Natural killer cell treated with Interleukin-12 subunit alpha and Interleukin-12 subunit beta and Interleukin-15 and Interleukin-18, amount 100 ng/mL, for 72 hours (primary cell): Measurements from ENCODE around the gene OR1L8. TPM values are rescaled to one million over a fixed set of nuclear protein-coding genes. Genes with fewer than 3 reads are reported as not detected.
"Not testable (repeated sequence)": the region's sequence is repeated elsewhere in the genome, so short reads cannot be mapped to it uniquely, and the experiment has no call there.

ENCODE experiments used
- ATAC-seq, 2 donors: fragments of 150-1000 bp; cut with Tn5 transposase in 1 of 2; sonication (Bioruptor Pico), chemical (Tn5 transposase) in 1 of 2; 2 replicates each; pipeline ENCODE4 v1.10.0; 2021
- DNase-seq: peaks from one replicate; pipeline ENCODE4 v3.0.0; 2022; ENCODE audit warnings: low spot score
- H3K27ac Mint-ChIP-seq, 2 donors: 1 replicate in 1 of 2; 2 replicates in 1 of 2; pipeline ENCODE4 v1.8.0; 2022; ENCODE audit warnings: mixed read lengths in 2 of 2, mild to moderate bottlenecking in 1 of 2, moderate library complexity in 1 of 2
- H3K27me3 Mint-ChIP-seq, 2 donors: 1 replicate in 1 of 2; 2 replicates in 1 of 2; pipeline ENCODE4 v1.8.0; 2022; ENCODE audit warnings: mixed read lengths in 2 of 2
- H3K36me3 Mint-ChIP-seq: one replicate; pipeline ENCODE4 v1.8.0; 2022; ENCODE audit warnings: mixed read lengths
- H3K4me1 Mint-ChIP-seq, 2 donors: 1 replicate in 1 of 2; 2 replicates in 1 of 2; pipeline ENCODE4 v1.8.0; 2022; ENCODE audit warnings: low read depth in 2 of 2, mixed read lengths in 2 of 2, mild to moderate bottlenecking in 1 of 2
- H3K4me3 Mint-ChIP-seq: one replicate; pipeline ENCODE4 v1.8.0; 2022; ENCODE audit warnings: mixed read lengths
- H3K9me3 Mint-ChIP-seq: 2 replicates; pipeline ENCODE4 v1.8.0; 2022; ENCODE audit warnings: mixed read lengths
- total RNA-seq, 2 donors: library from RNA; stranded (reverse); gene quantifications; one replicate each; pipeline ENCODE4 v1.2.3, GENCODE V29; 2022

Gene OR1L8
- total RNA-seq, 2 donors from 2014 or later = 0.45 TPM; not detected in 1

DNA sequence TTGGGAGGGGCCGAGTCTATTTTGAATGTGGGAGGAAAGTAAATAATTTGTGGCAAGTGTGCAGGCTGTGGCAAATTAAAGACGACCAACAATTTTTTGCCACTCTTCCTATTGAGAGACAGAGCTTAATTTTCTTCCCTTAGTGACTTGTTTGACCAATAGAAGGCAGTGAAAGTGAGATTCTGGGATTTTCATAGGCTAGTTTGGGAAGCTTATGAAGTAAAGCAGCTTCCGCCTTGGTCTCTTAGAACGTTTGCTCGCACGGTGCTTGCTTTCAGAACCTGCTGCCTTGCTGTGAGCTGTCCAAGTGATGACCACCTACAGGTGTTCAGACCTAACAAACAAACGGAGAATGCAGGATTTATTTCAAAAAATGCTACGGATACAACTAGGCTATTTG, 37.0 kb downstream of the OR1L8 start:
- Mint-ChIP-seq H3K4me3 (no peak overlapping the region), H3K9me3 (no peaks in the 10 kb centered on the region), H3K27ac (no peak overlapping the region), H3K4me1 (no peaks in the 10 kb centered on the region), H3K27me3 (peaks cover 17 to 51% of the 10 kb centered on the region in 2 donors), H3K36me3 (no peaks in the 10 kb centered on the region)
- ATAC-seq (no peak), DNase-seq (no peak)

DNA sequence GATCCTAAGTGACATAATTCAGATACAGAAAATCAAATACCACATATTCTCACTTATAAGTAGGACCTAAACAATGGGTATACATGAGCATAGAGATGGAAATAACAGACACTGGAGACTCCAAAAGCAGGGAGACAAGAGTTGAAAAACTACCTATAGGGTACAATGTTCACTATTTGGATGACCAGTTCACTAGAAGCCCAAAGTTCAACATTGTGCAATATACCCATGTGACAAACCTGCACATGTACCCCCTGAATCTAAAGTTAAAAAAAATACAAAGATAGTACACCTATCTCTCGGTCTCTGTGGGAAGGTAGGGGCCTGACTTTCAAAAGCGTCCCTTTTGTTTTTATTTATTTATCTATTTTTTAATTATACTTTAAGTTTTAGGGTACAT, 44.4 kb downstream of the OR1L8 start:
- no peaks in the 10 kb centered on the region for H3K9me3 Mint-ChIP-seq
- peaks cover 12 to 41% of the 10 kb centered on the region in 2 donors for H3K27me3 Mint-ChIP-seq

DNA sequence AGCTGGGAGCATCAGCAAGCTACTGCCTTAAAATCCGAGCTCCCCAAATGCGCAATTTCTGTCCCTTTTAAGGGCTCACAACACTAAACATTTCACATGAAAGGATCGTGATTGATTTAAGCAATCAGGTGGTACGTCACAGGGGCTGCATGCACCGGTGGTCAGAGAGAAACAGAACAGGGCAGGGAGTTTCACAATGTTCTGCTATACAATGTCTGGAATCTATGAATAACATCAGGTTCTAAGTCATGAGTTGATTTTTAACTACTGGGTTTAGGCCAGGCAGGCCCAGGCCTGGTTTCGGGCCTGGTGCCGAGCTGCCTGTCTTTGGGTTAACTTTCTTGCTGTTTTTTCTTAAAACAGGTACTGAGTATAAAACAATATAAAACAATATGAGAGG, 46.1 kb downstream of the OR1L8 start:
- H3K36me3 Mint-ChIP-seq, H3K27ac Mint-ChIP-seq, DNase-seq, ATAC-seq, H3K4me3 Mint-ChIP-seq, H3K9me3 Mint-ChIP-seq, H3K4me1 Mint-ChIP-seq: not testable (repeated sequence)
- peaks cover 12 to 48% of the 10 kb centered on the region in 2 donors for H3K27me3 Mint-ChIP-seq

More for the DNA sequence above, 44.4 kb downstream of the OR1L8 start:
- H3K27ac Mint-ChIP-seq = no peak overlapping the region
- ATAC-seq = no peak
- H3K36me3 Mint-ChIP-seq = no peaks in the 10 kb centered on the region
- H3K4me1 Mint-ChIP-seq = no peaks in the 10 kb centered on the region
- H3K4me3 Mint-ChIP-seq = no peak overlapping the region
- no peak for DNase-seq

DNA sequence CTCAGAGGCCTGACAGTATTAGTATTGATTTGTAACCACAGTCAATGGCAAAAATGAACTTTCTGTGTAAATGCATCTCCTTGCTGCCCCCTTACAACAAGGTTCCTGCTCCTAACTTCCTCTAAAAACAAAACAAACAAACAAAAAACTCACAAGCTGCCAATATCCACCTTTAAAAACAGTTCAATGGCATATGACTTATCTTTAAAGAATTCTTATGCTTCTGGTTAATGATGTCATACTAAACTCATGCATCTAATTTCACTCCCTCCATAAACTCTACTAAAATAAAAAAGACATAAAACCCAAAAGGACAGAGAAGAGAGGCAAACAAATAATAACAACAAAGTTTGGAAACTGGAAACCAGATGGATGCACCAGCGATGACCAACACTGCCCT, 47.0 kb downstream of the OR1L8 start:
- DNase-seq = no peak
- Mint-ChIP-seq H3K4me3 (no peak overlapping the region), H3K27ac (no peak overlapping the region), H3K4me1 (no peaks in the 10 kb centered on the region), H3K27me3 (peaks cover 12 to 39% of the 10 kb centered on the region in 2 donors), H3K9me3 (no peaks in the 10 kb centered on the region), H3K36me3 (no peaks in the 10 kb centered on the region)
- no peak for ATAC-seq

DNA sequence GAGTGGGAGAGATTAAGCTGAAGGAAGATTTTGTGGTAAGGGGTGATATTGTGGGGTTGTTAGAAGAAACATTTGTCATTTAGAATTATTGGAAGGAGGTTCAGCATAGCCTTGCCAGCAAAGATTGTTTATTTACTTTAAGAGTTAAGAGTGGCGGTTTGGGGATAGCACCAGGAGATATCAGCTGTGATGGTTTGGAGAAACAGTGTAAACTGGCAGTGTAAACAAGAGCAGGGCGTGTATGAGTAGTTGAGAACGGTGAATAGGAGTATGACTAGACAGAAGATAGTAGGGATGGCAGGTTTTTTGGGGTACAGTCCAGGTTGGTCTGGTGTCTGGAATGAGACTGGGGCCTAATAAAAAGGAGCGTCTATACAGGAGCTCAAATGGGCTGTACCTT, 52.0 kb downstream of the OR1L8 start:
- H3K27ac Mint-ChIP-seq, H3K4me3 Mint-ChIP-seq, H3K9me3 Mint-ChIP-seq, H3K36me3 Mint-ChIP-seq, ATAC-seq, DNase-seq, H3K4me1 Mint-ChIP-seq: not testable (repeated sequence)
- H3K27me3 Mint-ChIP-seq = peaks cover 19 to 42% of the 10 kb centered on the region in 2 donors

DNA sequence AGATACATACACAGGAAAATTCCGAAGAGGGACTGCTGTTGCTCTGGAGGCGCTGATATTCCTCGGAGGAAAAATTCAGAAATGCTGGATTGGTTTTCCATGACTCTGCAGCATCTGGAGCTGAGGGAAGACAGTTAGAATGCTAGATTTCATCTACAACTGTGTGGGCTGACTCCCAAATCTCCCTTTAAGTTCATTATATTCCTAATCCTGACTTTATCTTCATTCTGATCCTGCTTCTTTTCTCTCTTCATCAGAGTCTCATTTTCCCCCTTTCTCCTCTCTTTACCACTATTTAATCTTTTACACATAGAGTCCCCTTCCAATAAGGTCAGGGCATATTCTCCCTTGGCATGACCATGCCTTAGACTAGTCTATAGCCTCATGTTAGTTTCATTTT, 56.0 kb downstream of the OR1L8 start, which contains the start of gene OR1N1:
Gene OR1N1, minus strand, starts transcription at position 101 of the 400 bp plus-strand sequence. Its CDS starts 0 bp downstream, at position 101.
- no peak for ATAC-seq
- H3K36me3 Mint-ChIP-seq = no peaks in the 10 kb centered on the region
- H3K27ac Mint-ChIP-seq = no peak within 1 kb of the TSS
- H3K4me3 Mint-ChIP-seq = no peak within 1 kb of the TSS
- H3K4me1 Mint-ChIP-seq = no peaks in the 10 kb centered on the region
- no peaks in the 10 kb centered on the region for H3K9me3 Mint-ChIP-seq
- DNase-seq = no peak
- H3K27me3 Mint-ChIP-seq = peaks cover 23 to 28% of the 10 kb centered on the region in 2 donors

DNA sequence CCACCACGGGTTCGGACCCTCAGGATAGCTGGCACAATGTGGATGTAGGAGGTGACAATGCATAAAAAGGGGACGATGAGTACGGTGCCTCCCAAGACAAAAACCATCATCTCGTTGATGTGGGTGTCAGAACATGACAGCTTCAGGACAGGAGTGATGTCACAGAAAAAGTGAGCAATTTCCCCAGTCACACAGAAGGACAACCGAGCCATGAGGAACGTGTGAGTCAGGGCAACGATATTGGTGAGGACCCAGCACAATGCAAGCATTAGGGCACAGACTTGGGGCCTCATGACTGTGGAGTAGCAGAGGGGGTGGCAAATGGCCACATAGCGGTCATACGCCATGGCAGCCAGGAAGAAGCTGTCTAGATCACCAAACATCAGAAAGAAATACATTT, 56.6 kb downstream of the OR1L8 start:
- H3K36me3 Mint-ChIP-seq = no peaks in the 10 kb centered on the region

DNA sequence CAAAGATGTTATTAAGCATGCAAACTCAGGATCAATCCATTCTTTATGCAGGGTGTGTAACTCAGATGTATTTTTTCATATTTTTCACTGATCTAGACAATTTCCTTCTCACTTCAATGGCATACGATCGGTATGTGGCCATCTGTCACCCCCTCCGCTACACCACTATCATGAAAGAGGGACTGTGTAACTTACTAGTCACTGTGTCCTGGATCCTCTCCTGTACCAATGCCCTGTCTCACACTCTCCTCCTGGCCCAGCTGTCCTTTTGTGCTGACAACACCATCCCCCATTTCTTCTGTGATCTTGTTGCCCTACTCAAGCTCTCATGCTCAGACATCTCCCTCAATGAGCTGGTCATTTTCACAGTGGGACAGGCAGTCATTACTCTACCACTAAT, 63.8 kb downstream of the OR1L8 start:
- Mint-ChIP-seq H3K27me3 (peaks cover 15 to 26% of the 10 kb centered on the region in 2 donors), H3K4me1 (no peaks in the 10 kb centered on the region), H3K9me3 (no peaks in the 10 kb centered on the region), H3K36me3 (no peaks in the 10 kb centered on the region), H3K4me3 (no peak overlapping the region), H3K27ac (no peak overlapping the region)
- no peak for DNase-seq
- ATAC-seq = no peak

More for the DNA sequence above, 56.6 kb downstream of the OR1L8 start:
- Mint-ChIP-seq H3K9me3 (no peaks in the 10 kb centered on the region), H3K27me3 (peaks cover 23 to 28% of the 10 kb centered on the region in 2 donors), H3K4me1 (no peaks in the 10 kb centered on the region), H3K4me3 (no peak overlapping the region), H3K27ac (no peak overlapping the region)
- no peak for ATAC-seq
- DNase-seq = no peak

DNA sequence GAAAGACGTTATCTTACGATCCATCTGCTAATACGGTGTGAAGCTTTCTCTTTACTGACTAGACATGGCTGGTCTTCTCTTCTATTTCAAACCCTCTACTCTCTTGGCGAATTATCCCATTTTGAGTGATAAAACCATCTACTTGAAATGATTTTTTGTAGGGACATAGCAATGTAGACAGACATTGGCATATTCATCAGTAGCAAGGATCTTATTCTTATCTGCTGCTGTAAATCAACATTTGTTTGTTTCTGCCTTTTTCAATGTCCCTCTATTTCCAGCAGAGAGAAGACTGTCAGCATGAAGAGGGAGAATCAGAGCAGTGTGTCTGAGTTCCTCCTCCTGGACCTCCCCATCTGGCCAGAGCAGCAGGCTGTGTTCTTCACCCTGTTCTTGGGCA, 64.3 kb downstream of the OR1L8 start, which contains the start of gene OR1J4:
Gene OR1J4, plus strand, starts transcription at position 301 of the 400 bp plus-strand sequence. Its CDS starts 0 bp downstream, at position 301.
- DNase-seq = no peak
- Mint-ChIP-seq H3K4me1 (no peaks in the 10 kb centered on the region), H3K27me3 (peaks cover 14 to 25% of the 10 kb centered on the region in 2 donors), H3K9me3 (no peaks in the 10 kb centered on the region), H3K4me3 (no peak within 1 kb of the TSS), H3K27ac (no peak within 1 kb of the TSS), H3K36me3 (no peaks in the 10 kb centered on the region)
- ATAC-seq = peak in 1 of 2 donors; percentile 28

DNA sequence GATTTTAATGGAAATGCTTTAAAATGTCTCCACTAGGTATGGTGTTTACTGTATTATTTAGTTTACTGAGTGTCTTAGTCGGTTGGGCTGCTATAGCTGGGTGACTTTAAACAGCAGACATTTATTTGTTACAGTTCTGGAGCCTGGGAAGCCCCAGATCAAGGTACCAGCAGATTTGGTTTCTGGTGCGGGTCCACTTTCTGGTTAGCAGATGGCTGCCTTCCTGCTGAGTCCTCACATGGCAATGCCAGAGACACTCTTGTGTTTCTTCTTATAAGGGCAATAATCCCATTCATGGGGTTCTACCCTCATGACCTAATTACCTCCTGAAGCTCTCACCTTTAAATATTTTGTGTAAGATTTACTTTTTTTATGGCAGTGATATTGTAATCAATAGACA, 65.0 kb downstream of the OR1L8 start:
- no peaks in the 10 kb centered on the region for H3K9me3 Mint-ChIP-seq
- DNase-seq (no peak), ATAC-seq (no peak)
- H3K4me3 Mint-ChIP-seq = no peak overlapping the region
- peaks cover 10 to 22% of the 10 kb centered on the region in 2 donors for H3K27me3 Mint-ChIP-seq
- H3K36me3 Mint-ChIP-seq = no peaks in the 10 kb centered on the region
- H3K4me1 Mint-ChIP-seq = no peaks in the 10 kb centered on the region
- no peak overlapping the region for H3K27ac Mint-ChIP-seq

Other genes starting within 250 kb of the OR1L8 start
- under 1 TPM; 0.69 to 0.89 TPM for gene PTGS1, start 212.4 kb downstream of the OR1L8 start, total RNA-seq
- gene OR1J1, start 105.5 kb downstream of the OR1L8 start, total RNA-seq = not detected
- not detected for gene OR1J2, start 72.6 kb downstream of the OR1L8 start, total RNA-seq
- gene OR1J4, start 64.2 kb downstream of the OR1L8 start, total RNA-seq = not detected
- gene OR1N1, start 56.1 kb downstream of the OR1L8 start, total RNA-seq = not detected
- gene OR1N2, start 30.3 kb downstream of the OR1L8 start, total RNA-seq = not detected
- not detected for gene OR1Q1, start 31.4 kb upstream of the OR1L8 start, total RNA-seq
- gene OR1B1, start 74.2 kb upstream of the OR1L8 start, total RNA-seq = not detected
- not detected for gene OR1L1, start 78.3 kb upstream of the OR1L8 start, total RNA-seq
- not detected for gene OR1L3, start 91.7 kb upstream of the OR1L8 start, total RNA-seq
- gene OR1L4, start 140.6 kb upstream of the OR1L8 start, total RNA-seq = not detected
- gene OR1L6, start 158.9 kb upstream of the OR1L8 start, total RNA-seq = not detected
- gene OR5C1, start 205.5 kb upstream of the OR1L8 start, total RNA-seq = not detected
- not detected for gene OR1K1, start 216.7 kb upstream of the OR1L8 start, total RNA-seq
- 10 to 100 TPM; 22.2 to 23.2 TPM for gene PDCL, start 245.2 kb upstream of the OR1L8 start, total RNA-seq